Stimulated activated CD8-positive, alpha-beta memory T cell treated with anti-CD3 and anti-CD28 coated beads, Interleukin-4, amount 100 ng/mL, for 24 hours (primary cell): Measurements from ENCODE around the gene SLC6A8.
A peak's percentile ranks its signal among the peaks of the same experiment; 100 is the strongest.
"Not testable (repeated sequence)": the region's sequence is repeated elsewhere in the genome, so short reads cannot be mapped to it uniquely, and the experiment has no call there.

Experiments
- DNase-seq: peaks from one replicate; pipeline ENCODE4 v3.0.0-alpha.2; 2020; ENCODE audit warnings: low read depth

SLC6A8 gene

DNA sequence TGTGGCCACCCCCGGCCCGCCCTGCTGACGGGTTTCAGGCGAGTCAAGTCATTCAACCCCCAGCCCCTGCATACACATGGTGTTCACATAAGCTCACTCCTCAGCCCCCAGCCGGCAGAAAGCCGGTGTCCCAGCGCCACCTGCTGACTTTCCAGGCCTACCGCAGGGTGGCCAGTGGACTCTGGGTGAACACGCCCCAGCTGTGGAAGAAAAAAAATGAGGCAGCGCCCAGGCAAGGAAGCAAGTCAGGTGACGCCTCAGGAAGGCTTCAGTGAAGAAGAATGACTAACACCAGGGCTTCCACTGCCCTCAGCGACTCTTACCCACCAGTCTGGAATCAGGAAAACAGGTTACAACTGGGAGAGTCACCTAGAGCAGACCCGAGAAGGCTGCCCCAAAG is 20.7 kb downstream of the SLC6A8 start:
- no peak for DNase-seq

DNA sequence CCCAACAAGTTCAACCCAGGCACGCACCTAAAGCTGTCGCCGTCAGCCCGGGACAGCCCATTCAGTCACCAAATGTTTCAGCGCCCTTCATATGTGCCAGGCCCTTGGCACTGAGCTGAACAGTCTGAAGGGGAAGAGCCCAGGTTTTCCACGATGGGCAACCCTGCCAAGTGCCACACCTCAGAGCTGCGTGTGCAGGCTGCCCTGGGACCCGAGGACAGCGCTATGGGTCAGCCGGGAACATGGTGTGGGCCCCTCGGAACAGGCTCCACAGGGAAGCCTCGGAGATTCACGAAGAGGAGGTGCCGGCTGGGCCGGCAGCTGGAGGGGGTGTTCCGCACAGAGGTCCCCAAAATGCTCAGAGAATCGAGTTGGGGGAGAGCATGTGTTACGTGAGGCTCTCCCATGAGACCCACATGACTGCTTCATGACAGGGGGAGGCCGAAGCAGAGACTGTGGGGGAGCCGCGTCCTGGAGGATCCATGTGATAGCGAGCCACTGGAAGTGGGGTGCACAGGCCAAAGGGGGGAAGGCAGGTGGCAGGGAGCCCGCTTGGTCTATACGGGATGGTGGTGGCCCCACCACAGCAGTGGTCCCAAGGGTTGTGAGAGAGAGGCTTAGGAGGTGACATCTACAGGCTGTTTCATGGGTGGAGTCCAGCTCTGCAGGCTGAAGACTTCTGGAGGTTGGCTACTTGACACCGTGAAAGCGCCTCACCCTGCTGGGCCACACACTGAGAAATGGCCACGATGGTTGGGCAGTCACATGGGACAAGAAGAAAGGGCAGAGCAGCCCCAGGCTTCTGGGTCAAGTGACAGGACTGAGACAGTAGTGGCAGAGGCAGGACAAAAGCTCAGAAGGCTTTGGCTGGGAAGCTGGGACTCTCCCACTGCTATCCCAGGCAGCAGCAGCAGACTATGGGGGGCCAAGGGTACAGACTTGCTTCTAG is 22.3 kb downstream of the SLC6A8 start:
- no peak for DNase-seq

- no peak for DNase-seq
Observed at GRCh38 chrX:153714256-153714655, 26.5 kb downstream of the SLC6A8 start.

DNA sequence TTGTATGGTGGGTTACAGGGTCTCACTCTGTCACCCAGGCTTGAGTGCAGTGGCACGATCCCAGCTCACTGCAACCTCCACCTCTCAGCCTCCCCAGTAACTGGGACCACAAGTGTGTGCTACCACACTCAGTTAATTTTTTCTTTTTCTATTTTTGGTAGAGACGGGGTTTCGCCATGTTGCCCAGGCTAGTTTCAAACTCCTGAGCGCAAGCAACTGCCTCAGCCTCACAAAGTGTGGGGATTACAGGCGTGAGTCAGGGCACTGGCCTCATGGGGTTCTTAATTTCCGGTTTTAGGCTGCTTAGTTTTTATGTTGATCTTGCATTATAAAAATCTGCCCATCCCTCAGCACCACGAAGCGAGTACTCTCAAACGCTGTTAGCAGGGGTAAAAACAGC is 29.7 kb downstream of the SLC6A8 start:
- DNase-seq: no peak

- no peak for DNase-seq
Observed at GRCh38 chrX:153719238-153719637, 31.5 kb downstream of the SLC6A8 start.

GRCh38 chrX:153719701-153720100 is 32.0 kb downstream of the SLC6A8 start:
- no peak for DNase-seq

DNA sequence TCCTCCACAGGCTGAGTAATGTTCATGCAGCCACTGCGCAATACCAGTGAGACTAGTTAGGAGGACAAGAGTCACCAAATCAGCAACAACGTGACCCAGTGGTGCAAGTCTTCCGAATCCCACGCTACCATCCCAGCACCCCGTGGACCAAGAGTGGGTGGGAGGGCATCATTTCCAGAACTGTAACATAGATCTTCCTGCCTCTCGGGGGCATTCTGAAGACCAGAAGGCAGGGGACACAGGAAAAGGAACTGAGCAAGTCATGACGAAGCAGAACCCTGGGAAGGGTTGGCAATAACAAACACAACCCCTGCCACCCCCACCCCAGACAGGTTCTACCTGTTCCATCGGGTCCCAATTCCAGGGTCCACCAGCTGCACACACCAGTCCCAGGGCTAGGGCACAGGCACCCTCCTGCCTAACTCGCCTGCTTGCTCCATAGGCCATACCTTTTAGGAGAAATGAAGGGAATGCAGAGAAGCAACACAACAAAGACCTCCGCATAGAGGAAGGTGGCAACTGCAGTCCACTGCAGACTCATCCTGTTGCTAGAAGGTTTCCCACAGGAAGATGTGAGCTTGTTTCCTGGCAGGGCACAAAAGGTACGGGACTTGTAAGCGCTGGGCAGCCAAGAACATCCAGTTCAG is 35.1 kb downstream of the SLC6A8 start:
- no peak for DNase-seq

GRCh38 chrX:153723351-153724251 is 35.9 kb downstream of the SLC6A8 start:
- DNase-seq: peak; percentile 48

GRCh38 chrX:153724252-153725038 is 36.7 kb downstream of the SLC6A8 start, which contains the start of the genes ABCD1 and BCAP31:
Gene ABCD1 (plus strand): TSS chrX:153724856. CDS start chrX:153725267, 411 bp downstream.
Gene BCAP31 (minus strand): TSS chrX:153724387. CDS start chrX:153723244, 1,143 bp downstream.
- peak; percentile 77 for DNase-seq

DNA sequence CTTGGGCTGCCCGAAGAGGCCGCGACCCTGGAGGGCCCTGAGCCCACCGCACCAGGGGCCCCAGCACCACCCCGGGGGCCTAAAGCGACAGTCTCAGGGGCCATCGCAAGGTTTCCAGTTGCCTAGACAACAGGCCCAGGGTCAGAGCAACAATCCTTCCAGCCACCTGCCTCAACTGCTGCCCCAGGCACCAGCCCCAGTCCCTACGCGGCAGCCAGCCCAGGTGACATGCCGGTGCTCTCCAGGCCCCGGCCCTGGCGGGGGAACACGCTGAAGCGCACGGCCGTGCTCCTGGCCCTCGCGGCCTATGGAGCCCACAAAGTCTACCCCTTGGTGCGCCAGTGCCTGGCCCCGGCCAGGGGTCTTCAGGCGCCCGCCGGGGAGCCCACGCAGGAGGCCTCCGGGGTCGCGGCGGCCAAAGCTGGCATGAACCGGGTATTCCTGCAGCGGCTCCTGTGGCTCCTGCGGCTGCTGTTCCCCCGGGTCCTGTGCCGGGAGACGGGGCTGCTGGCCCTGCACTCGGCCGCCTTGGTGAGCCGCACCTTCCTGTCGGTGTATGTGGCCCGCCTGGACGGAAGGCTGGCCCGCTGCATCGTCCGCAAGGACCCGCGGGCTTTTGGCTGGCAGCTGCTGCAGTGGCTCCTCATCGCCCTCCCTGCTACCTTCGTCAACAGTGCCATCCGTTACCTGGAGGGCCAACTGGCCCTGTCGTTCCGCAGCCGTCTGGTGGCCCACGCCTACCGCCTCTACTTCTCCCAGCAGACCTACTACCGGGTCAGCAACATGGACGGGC is 37.5 kb downstream of the SLC6A8 start:
- DNase-seq: no peak

GRCh38 chrX:153725832-153726285 is 38.1 kb downstream of the SLC6A8 start:
- DNase-seq: no peak

- no peak for DNase-seq
Observed at GRCh38 chrX:153726286-153727122, 38.8 kb downstream of the SLC6A8 start.

DNA sequence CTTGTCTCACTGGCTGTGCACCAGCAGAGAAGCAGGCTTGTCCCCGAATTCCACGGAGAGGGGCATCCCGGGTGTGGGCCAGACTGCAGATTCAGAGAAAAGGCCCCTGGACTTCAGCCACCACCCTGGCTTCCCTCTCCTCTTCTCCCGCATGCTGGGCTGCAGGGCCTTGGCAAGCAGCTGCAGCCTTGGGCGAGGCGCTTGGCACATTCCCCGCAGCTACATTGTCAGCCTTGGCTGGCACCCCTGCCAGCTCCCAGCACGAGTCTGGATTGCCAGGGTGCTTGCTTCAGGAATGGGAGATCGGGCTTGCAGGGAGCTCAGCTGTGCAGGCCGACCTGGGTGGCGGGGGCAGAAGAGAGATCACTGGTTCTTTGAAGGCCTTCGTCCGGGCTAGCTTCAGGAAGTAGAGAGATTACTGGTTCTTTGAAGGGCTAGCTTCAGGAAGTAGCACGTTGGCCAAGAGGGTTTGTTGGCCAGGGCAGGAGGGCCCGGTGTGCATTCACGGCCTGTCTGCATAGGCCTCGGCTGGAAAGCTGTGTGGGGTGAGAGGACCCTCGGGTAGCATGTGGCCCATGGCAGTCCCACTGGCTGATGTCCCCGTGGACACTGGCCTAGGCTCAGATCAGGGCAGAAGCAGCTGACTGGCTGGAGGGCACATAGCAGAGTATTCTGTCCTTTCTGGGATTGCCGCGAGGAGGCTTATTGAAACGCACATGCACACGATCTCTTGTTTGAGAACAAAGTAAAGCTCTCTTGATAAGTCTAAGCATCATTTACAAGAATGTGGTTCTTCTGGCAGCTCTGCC is 39.6 kb downstream of the SLC6A8 start:
- no peak for DNase-seq

DNA sequence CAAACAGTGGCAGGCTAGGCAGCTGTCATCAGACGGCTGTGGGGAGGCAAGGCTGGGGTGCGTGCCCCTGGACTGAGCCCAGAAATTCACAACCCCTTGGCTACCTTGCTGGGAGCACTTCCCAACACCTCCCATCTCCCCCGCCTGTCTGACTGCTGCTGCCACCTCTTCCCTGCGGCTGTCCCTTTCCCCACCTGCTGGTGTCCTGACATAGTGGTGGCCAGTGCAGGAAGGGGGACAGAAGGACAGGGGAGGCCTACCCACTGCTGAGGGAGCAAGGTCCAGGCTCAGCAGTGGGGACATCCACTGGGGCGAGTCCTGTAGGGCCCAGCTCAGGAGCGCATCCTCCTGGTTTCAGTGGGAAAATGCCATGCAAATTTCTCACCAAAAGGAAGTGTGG is 40.4 kb downstream of the SLC6A8 start:
- no peak for DNase-seq

GRCh38 chrX:153728951-153729631 is 41.4 kb downstream of the SLC6A8 start:
- no peak for DNase-seq

DNA sequence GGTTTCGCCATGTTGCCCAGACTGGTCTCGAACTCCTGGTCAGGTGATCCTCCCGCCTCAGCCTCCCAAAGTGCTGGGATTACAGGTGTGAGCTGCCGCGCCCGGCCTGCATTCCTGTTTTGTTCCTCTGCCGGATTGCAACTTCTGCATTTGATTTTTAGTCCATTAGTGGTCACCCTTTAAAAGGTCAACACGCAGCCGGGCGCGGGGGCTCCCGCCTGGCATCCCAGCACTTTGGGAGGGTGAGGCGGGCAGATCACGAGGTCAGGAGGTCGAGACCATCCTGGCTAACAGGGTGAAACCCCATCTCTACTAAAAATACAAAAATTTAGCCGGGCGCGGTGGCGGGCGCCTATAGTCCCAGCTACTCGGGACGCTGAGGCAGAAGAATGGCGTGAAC is 42.4 kb downstream of the SLC6A8 start:
- not testable (repeated sequence) for DNase-seq

GRCh38 chrX:153731117-153731844 is 43.6 kb downstream of the SLC6A8 start:
- no peak for DNase-seq
